Measurements from ENCODE around the gene RPL28.
"Not testable (repeated sequence)": the region's sequence is repeated elsewhere in the genome, so short reads cannot be mapped to it uniquely, and the experiment has no call there.

RPL28 gene

DNA sequence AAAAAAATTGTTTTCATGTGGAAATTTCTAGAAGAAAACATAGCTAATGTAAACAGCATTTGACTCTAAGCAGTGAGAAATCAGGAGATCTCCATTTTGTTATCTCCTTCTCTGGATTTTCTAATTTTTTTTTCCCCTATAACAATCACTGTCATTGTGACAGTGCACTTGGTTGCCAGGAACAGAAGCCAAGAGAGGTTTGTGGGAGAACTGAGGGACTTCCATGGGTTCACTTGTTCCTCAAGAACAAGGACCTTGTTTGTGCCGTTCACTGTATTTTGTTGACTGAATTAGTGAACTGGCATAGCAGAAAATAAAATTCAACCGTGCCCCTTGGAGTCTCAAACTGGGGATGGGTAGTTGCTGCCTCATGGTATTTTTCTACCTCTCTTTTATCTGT lies 40.3 kb downstream of the RPL28 start:
- DNase-seq (ENCODE audit: low read depth), result no peak

DNA sequence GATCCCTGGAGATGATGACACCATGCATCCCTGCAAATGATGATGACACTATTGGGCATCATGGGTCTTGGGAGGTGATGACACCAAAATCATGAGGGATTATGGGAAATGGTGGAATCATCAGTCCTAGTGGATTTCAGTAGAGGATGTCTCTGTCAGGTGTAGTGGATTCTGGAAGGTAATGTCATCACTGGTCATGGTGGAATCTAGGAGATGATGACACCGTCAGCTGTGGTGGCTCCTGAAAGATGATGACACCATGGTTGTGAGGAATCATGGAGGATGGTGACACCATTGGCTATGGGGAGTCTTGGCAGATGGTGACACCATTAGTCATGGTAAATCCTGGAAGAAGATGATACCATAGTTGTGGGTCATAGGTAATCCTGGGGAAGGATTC lies 45.5 kb downstream of the RPL28 start:
- DNase-seq (ENCODE audit: low read depth), result no peak

GRCh38 chr19:55432241-55432959 lies 46.7 kb downstream of the RPL28 start:
- DNase-seq (ENCODE audit: low read depth), result no peak

DNA sequence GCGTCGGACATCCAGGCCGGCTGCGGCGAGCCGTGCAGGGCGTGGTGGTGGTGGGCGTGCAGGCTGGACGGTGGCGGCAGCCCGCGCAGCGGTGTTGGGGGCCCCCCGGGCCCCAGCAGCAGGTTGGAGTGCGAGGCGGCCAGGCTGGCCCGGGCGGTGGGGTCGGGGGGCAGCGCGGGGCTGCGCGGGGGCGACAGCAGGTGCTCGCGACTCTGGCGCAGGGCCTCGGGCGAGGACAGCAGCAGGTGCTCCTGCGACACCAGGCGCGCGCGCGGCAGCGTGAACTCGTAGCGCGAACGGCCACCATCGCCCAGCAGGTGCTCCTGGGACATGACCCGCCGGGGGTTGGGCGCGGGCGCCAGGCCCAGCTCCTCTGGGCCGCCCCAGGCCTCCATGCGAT lies 47.6 kb downstream of the RPL28 start:
- no peak for DNase-seq (ENCODE audit: low read depth)

DNA sequence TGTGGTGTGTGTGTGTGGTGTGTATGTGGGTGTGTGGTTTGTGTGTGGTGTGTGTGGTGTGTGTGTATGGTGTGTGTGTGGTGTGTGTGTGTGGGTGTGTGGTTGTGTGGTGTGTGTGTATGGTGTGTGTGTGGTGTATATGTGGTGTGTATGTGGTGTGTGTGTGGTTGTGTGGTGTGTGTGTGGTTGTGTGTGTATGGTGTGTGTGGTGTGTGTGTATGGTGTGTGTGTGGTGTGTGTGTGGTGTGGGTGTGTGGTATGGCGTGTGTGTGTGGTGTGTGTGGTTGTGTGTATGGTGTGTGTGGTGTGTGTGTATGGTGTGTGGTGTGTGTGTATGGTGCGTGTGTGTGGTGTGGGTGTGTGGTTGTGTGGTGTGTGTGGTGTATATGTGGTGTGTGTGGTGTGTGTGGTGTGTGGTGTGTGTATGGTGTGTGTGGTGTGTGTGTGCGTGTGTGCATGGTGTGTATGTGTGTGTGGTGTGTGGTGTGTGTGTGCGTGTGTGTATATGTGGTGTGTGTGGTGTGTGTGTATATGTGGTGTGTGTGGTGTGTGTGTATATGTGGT lies 48.7 kb downstream of the RPL28 start:
- no peak for DNase-seq (ENCODE audit: low read depth)

GRCh38 chr19:55435020-55435419 lies 49.3 kb downstream of the RPL28 start:
- no peak for DNase-seq (ENCODE audit: low read depth)

DNA sequence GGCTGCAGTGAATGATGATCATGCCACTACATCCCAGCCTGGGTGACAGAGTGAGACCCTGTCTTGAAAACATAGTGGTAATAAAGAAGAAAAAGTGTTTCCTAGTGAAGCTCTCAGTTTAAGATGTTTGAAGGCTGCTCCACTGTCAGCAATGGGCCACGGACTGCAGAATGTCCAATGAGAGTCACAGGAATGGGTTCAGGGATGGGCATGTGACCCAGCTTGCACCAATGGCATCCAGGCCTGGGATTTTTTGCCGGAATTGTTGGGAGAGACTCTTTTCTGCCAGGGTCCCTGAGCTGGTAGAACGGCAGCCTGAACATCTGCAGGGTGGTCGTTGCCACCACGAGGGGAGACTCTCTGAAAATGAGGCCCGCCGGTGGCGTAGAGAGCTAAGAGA lies 51.1 kb downstream of the RPL28 start:
- no peak for DNase-seq (ENCODE audit: low read depth)

DNA sequence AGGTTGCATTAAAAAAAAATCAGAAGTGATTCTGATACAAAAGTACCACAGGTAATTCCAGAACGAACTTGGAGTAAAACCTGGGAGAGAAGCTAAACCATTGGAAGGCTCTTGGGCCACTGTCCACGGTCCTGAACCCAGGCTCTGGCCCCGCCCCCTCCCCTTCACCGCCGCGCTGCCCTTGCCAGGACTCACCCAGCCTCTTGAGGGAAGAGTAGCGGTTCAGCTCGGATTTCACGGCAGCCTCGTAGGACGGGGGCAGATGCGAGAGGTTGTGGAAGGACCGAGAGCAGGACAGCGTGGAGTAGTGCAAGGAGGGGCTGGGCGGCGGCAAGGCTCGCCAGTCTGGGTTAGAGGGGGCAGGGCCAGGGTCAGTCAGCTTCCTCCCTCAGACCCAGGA lies 51.7 kb downstream of the RPL28 start:
- no peak for DNase-seq (ENCODE audit: low read depth)

DNA sequence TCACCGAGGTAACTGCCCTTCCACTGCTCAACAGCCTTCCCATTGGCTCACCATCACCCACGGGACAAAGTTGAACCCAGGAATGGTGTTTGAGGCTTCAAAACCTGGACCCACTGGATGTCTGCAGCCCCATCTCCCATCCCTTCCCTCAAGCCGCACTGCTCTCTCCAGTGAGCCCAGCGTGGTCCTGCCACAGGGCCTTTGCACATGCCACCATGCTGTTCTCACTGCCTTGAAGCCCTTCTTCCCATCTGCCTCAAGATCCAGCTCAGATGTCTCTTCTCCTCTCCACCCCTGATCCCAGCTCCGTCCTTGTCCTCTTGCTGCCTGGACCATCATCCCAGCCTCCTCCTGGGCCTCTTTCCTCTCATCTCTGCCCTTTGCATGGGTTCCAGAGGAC lies 53.3 kb downstream of the RPL28 start:
- no peak for DNase-seq (ENCODE audit: low read depth)

GRCh38 chr19:55440411-55441105 lies 54.8 kb downstream of the RPL28 start:
- no peak for DNase-seq (ENCODE audit: low read depth)

DNA sequence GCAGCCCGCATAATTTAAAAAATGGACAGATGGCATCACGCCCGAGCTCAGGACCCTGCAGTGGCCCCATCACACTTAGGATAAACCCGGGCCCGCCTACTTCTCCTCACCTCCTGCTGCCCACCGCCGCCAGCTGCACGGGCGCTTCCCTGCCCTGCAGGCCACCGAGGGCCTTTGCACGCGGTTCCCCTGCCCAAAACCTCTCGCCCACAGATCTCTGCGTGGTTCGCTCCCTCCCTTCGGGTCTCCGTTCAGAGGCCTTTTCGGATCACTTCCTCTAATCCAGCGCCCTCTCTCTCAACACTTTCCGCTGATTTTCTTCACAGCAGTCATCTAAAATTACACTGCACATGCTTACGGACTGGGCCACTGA lies 55.6 kb downstream of the RPL28 start:
- no peak for DNase-seq (ENCODE audit: low read depth)

DNA sequence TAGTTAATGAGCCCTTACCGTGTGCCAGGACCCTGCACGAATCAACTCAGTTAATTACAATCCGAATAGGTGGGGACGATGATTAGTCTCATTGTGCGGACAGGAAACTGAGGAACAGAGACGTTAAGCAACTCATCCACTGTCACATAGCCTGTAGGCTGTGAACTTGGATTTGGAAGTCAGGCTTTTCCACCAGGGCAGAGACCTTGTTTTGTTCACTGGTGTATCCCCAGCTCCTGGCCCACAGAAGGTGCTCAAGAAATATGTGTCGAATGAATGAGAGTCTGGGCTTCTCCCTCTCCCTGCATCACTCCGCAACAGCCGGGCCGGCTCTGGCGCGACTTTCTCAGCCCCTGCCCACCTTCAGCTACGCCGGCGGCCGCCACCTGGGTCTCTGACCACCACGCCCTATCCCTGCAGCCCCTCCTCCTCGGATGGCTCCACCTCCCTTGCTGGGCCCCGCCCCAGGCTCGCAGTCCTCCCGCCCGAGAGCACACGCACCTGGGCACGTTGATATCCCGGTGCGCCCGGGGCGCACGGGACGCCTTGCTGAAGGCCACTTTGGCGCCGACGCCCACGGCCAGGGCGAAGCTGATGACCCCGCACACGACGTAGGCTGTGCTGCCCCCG lies 56.1 kb downstream of the RPL28 start:
- no peak for DNase-seq (ENCODE audit: low read depth)

- no peak for DNase-seq (ENCODE audit: low read depth)
These were observed 56.7 kb downstream of the RPL28 start for GRCh38 chr19:55442372-55442961.

GRCh38 chr19:55443045-55443823 lies 57.5 kb downstream of the RPL28 start, which contains the start of gene SHISA7:
TSS of gene SHISA7 (minus strand) at chr19:55443300. CDS start at chr19:55442863, 437 bp downstream.
- DNase-seq (ENCODE audit: low read depth), result no peak

DNA sequence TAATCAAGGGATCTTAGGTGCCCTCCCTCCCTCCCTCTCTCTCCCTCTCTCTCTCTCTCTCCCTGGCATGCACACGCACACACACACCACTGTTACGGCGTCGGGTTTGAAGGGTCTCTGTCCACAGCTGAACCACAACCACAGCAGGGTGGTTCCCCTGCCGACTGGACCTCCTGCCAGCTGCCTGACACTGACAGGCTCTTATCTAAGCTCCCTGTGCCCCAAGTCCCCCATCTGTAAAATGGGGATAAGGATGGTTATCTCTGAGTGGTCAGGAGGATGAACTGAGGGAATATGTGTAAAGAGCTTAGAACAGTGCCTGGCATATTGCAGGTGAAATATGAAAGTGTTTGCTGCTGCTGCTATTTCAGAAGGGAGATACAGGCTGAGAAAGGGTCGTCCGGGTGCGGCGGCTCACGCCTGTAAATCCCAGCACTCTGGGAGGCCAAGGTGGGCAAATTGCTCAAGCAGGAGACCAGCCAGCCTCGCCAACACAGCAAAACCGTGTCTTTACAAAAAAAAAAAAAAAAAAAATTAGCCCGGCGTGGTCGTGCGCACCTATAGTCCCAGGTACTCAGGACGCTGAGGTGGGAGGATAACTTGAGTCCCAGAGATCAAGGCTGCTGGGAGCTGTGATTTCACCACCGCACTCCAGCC lies 58.2 kb downstream of the RPL28 start:
- DNase-seq (ENCODE audit: low read depth), result no peak

DNA sequence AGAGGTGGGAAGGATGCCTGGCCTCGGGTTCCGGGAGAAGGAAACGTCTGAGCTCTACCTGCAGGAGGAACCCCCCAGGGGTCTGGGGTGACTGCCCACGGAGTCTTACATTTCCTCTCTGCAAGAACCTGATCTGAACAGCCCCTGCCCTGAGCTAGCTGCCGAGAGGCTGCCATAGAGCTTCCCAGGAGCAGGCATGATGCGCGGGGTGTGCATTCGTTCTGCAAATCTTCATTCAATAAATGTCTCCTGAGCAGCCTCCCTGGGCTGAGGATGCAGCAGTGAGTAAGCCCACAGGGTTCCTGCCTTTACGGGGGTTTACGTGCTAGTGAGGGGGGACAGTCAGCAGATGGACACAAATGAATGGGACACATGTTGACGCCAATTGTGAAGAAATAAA lies 58.9 kb downstream of the RPL28 start:
- no peak for DNase-seq (ENCODE audit: low read depth)

DNA sequence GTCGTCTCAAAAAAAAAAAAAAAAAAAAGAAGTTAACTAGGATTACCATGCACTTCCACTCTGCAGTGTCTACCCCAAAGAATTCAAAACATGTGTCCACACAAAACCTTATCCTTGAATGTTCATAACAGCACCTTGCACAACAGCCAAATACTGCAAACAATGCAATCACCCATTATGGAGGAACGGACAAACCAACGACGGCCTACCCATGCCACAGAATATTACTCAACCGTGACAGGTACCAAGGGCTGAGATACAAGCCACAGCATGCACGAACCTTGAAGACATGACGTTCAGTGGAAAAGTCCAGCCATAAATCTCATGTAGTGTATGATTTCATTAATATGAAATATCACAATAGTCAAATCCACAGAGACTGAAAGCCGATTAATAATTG lies 60.3 kb downstream of the RPL28 start:
- no peak for DNase-seq (ENCODE audit: low read depth)

DNA sequence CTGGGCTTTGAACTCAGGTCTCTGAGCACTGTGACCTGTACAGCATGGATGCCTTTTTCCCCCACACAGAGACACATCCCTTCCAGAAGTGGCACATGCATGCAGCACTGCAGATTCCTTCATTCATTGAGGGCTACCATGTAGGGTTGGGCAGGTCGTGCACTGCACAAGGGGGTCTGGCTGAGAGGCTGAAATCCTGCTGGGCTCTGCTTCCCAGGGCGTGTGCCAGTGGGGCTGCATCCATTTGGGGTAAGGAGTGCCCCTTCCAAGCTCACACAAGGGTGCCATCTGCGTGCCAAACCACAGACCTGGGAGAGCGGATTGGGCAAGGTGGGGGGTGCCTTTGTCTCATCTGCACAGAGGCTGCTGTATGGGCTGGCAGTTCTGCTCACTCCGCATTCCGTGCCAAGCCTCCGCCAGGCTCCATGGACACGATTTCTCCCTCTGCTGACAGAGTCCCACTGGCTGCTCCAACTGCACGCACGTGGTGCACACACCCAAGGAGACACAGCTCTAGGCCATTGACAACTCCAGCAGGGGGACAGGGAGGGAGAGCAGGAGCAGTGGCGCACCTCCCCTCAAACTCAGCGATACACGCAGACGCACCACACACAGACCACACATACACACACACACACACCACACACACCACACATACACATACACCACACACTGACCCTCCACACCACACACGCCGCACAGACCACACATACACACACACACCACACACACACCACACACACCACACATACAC lies 61.9 kb downstream of the RPL28 start:
- no peak for DNase-seq (ENCODE audit: low read depth)

DNA sequence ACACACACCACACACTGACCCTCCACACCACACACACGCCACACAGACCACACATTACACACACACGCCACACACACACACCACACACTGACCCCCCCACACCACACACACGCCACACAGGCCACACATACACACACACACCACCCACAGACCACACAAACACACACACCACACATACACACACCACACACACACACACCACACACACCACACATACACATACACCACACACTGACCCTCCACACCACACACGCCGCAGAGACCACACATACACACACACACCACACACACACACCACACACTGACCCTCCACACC lies 62.4 kb downstream of the RPL28 start:
- DNase-seq (ENCODE audit: low read depth), result not testable (repeated sequence)

DNA sequence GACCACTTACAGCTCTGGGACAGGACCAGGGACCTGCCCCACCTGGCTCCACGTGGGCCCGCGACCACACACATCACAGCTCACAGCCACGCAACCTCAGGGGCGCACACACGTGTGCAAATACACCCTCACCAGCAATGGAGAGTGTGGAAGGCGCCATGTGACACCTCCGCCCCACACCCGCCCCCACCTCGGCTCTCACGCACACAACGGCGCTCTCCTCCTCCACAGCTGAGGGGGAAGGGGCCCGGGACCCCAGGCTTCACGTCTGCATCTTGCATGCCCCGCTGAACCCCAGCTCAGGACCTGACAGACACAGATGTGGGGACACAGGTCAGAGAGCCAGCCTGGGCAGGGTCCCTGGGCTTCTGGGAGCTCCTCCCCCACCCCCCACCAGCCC lies 63.7 kb downstream of the RPL28 start:
- no peak for DNase-seq (ENCODE audit: low read depth)

Data from HS-5 (cell line).